ENCODE results near the gene GOLGA3. TPM values are rescaled to one million over a fixed set of nuclear protein-coding genes. Genes with fewer than 3 reads are reported as not detected.

The GOLGA3 gene
- total RNA-seq, 1 donor from 2014 or later: 148 TPM

DNA sequence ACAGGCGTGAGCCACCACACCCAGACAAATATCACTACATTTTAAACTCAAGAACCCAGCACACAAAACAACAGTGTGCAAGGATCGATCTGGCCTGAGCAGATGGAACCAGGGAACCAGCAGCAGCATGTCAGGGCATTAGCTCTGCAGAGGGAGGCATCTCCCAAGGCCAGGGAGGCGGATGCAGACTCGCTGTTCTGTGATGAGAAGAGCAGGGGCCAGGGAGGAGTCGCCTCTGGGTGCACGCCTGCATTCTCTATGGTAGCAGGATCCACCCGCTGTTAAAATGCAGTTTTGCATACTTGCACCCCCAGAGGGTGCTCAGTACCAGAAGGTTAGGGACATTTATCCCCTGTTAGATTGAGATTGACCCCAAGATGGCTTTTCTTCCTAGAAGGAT lies 100.2 kb downstream of the GOLGA3 start:
- Mint-ChIP-seq H3K4me3 (ENCODE audit: unreplicated experiment) (no peak overlapping the region), H3K36me3 (ENCODE audit: low read depth) (peaks cover 62% of the 10 kb centered on the region), H3K27ac (ENCODE audit: unreplicated experiment) (peak overlapping the region; percentile 36), H3K4me1 (ENCODE audit: low read depth) (peaks cover 7% of the 10 kb centered on the region), H3K27me3 (ENCODE audit: low read depth) (no peaks in the 10 kb centered on the region), H3K9me3 (ENCODE audit: low read depth) (no peaks in the 10 kb centered on the region)
- DNase-seq (ENCODE audit: low spot score): no peak
- TF ChIP-seq, protein P1, sequence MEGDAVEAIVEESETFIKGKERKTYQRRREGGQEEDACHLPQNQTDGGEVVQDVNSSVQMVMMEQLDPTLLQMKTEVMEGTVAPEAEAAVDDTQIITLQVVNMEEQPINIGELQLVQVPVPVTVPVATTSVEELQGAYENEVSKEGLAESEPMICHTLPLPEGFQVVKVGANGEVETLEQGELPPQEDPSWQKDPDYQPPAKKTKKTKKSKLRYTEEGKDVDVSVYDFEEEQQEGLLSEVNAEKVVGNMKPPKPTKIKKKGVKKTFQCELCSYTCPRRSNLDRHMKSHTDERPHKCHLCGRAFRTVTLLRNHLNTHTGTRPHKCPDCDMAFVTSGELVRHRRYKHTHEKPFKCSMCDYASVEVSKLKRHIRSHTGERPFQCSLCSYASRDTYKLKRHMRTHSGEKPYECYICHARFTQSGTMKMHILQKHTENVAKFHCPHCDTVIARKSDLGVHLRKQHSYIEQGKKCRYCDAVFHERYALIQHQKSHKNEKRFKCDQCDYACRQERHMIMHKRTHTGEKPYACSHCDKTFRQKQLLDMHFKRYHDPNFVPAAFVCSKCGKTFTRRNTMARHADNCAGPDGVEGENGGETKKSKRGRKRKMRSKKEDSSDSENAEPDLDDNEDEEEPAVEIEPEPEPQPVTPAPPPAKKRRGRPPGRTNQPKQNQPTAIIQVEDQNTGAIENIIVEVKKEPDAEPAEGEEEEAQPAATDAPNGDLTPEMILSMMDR (IDR thresholded peaks at IDR 0.05): no peak

DNA sequence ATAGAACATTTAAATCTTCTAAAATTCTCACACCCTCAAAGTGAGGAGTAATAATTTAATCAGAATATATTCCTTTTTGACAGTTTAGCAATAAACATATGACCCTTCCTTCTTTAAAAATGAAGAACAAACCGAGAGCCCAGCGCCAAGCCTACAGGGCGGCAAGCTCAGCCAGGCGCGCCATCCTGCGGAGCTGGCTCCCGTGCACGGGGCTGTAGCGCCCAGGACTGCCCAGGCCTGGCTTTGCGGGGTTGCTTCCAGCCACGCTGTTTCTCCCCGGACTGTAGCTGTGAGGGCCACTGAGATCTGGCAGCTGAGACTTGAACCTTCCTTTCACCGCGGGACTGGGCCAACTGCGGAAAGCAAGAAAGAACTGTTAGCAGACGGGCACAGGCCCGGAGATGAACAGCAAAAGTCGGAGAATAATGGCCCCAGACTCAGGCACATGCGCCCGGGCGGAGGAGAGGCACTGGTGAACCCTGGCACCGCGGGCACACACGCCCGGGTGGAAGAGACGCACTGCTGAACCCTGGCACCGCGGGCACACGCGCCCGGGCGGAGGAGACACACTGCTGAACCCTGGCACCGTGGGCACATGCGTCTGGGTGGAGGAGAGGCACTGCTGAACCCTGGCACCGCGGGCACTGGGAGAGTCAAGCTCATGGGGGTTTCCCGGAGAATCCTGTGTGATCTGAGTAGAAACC lies 101.4 kb downstream of the GOLGA3 start:
- TF ChIP-seq, protein P1 (IDR thresholded peaks at IDR 0.05): no peak
- Mint-ChIP-seq H3K27me3 (ENCODE audit: low read depth) (no peaks in the 10 kb centered on the region), H3K9me3 (ENCODE audit: low read depth) (no peaks in the 10 kb centered on the region), H3K4me3 (ENCODE audit: unreplicated experiment) (no peak overlapping the region), H3K4me1 (ENCODE audit: low read depth) (peaks cover 7% of the 10 kb centered on the region), H3K36me3 (ENCODE audit: low read depth) (peaks cover 57% of the 10 kb centered on the region), H3K27ac (ENCODE audit: unreplicated experiment) (peak overlapping the region; percentile 41)
- DNase-seq (ENCODE audit: low spot score): no peak

DNA sequence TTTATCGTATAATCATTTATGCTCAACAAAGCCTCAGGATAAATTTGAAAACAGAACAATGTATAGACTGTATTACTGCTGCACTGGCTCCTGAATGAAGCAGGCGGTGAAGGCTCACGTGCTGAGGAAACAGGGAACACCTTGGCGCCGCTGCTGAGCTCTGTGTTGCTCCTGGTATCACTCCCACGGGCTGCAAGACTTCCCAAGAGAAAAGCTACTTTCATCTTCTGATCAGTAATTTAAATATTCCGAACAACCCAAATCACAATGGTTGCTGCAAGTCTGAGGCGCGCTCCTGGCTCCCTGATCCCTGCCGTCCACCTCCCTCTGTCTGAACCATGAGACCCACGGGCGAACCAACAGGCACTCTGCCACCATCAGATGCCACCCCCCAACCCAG lies 102.3 kb downstream of the GOLGA3 start:
- H3K27me3 Mint-ChIP-seq (ENCODE audit: low read depth): no peaks in the 10 kb centered on the region
- H3K9me3 Mint-ChIP-seq (ENCODE audit: low read depth): no peaks in the 10 kb centered on the region
- no peak overlapping the region for H3K4me3 Mint-ChIP-seq (ENCODE audit: unreplicated experiment)
- TF ChIP-seq, protein P1 (IDR thresholded peaks at IDR 0.05): no peak
- DNase-seq (ENCODE audit: low spot score): no peak
- H3K4me1 Mint-ChIP-seq (ENCODE audit: low read depth): peaks cover 7% of the 10 kb centered on the region
- no peak overlapping the region for H3K27ac Mint-ChIP-seq (ENCODE audit: unreplicated experiment)
- peaks cover 51% of the 10 kb centered on the region for H3K36me3 Mint-ChIP-seq (ENCODE audit: low read depth)

DNA sequence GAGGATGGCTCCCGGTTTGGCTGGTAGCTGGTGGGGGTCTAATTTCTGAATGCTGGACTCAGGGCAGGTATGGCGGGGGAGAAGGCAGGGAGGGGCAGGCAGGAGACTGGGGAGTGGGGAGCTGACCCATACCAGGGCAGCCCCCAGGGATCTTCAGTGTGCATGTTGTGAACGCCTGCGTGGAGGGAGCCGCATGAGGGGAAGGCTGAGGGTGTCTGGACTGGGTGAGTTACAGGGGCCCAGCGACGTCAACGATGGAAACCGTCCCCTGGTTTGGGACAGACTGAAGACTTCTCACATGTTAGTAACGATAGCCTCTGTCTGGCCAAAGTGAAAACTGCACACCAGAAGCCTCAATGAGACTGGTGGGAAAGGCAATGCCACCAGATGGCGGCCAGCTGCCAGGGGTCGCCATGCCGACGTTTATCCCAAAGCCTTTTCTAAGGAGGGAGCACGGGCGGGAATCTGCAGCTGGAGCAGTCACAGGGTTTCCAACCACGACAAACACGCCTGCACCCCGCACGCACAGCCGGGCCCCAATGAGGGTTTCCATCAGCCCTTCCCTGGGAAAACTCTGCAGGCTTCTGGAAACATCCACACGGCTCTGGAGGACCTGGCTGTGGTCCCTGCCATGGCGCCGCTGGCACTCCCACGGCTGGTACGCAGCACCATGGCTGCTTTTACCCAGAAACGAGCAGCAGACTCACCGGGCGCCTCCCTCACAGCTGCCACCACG lies 104.0 kb downstream of the GOLGA3 start:
- H3K36me3 Mint-ChIP-seq (ENCODE audit: low read depth): peaks cover 39% of the 10 kb centered on the region

DNA sequence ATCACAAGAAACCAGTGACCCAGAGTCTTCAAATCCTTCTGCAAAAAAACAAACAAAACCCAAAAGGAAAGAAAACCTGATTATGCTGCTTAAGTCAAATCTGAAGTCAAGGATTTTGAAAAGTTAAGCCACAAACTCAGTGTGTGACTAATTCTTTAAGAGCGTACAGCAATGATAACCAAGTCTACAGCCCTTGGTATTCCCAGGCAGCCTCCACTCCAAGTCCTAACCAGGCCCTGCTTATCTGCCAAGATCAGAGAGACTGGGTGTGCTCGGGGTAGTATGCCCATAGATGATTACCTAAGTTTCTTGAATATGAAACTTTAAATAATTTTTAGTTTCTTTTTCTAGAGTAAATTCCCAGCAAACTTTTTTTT lies 104.9 kb downstream of the GOLGA3 start:
- no peaks in the 10 kb centered on the region for H3K27me3 Mint-ChIP-seq (ENCODE audit: low read depth)
- H3K27ac Mint-ChIP-seq (ENCODE audit: unreplicated experiment): no peak overlapping the region
- no peaks in the 10 kb centered on the region for H3K4me1 Mint-ChIP-seq (ENCODE audit: low read depth)
- H3K9me3 Mint-ChIP-seq (ENCODE audit: low read depth): no peaks in the 10 kb centered on the region
- peaks cover 44% of the 10 kb centered on the region for H3K36me3 Mint-ChIP-seq (ENCODE audit: low read depth)
- H3K4me3 Mint-ChIP-seq (ENCODE audit: unreplicated experiment): no peak overlapping the region
- no peak for DNase-seq (ENCODE audit: low spot score)
- TF ChIP-seq, protein P1 (IDR thresholded peaks at IDR 0.05): no peak

More for the DNA sequence above, 104.0 kb downstream of the GOLGA3 start:
- Mint-ChIP-seq H3K9me3 (ENCODE audit: low read depth) (no peaks in the 10 kb centered on the region), H3K4me3 (ENCODE audit: unreplicated experiment) (no peak overlapping the region), H3K27ac (ENCODE audit: unreplicated experiment) (no peak overlapping the region), H3K27me3 (ENCODE audit: low read depth) (no peaks in the 10 kb centered on the region), H3K4me1 (ENCODE audit: low read depth) (peaks cover 2% of the 10 kb centered on the region)
- DNase-seq (ENCODE audit: low spot score): no peak
- TF ChIP-seq, protein P1 (IDR thresholded peaks at IDR 0.05): no peak

Data from chondrocyte (in vitro differentiated cells).